HL-60/S4 treated with retinoic acid at 250 ng/mL for 4 days and 3 days (cell line): Measurements from ENCODE around the gene ELMO1.

Experiments
- in situ Hi-C: fragments of 300-500 bp; cut with MboI; formaldehyde crosslinking; loops from 2 replicates; pipeline ENCODE4 v1.7.0; 2022; ENCODE audit warnings: low sequenced_read_pairs

The ELMO1 gene

GRCh38 chr7:37410305-37411229 is 38.1 kb downstream of the ELMO1 start:
- in situ Hi-C loops, result no loop called here

GRCh38 chr7:37409461-37409860 is 39.2 kb downstream of the ELMO1 start:
- in situ Hi-C loops, result no loop called here

- in situ Hi-C loops, result no loop called here
Observed at GRCh38 chr7:37408291-37409228, 40.1 kb downstream of the ELMO1 start.

DNA sequence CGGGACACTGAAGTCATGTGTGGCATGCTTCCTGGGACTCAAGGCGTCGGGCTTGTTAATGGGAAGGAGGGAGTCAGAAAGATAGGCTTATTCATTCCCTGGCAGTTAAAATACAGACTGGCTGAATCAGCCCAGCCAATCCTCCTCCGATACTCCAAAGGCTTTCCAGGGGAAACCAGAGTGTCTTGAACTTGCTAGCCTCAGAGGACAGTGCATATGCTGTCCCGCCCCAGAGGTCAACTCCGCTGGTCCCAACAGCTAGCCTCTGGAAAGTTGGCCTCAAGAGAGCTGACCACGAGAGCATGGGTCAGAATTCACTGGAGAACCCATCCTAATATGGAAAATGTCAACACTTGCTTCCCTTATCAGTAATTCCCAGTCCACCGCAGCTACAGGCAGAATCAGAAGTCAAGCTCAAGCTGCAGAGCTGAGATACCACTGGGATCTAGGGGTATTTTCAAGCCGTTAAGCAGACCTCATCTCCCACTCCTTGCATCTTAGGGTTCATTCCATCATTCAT is 43.0 kb downstream of the ELMO1 start:
- in situ Hi-C loops, result no loop called here

DNA sequence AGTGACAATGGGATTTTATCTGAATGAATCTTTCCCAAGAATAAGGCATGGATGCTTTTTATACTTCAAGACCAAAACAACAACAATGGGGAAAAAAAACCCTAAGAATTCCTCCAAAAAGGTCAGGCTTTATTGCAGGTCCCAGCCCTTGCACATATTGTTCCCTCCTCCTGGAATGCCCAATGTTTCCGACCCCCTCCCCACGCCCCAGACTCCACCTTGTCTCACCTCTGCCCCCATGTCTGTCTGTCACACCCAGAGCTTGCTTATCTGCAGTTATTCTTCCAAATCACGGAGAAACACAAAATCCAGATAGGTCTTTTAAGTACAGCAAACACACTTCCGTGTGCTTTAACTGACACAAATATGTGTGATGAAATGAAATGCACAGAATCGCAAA is 43.5 kb downstream of the ELMO1 start:
- in situ Hi-C loops, result no loop called here

GRCh38 chr7:37399876-37400421 is 48.7 kb downstream of the ELMO1 start:
- in situ Hi-C loops, result no loop called here

GRCh38 chr7:37398403-37398802 is 50.3 kb downstream of the ELMO1 start:
- in situ Hi-C loops, result no loop called here

DNA sequence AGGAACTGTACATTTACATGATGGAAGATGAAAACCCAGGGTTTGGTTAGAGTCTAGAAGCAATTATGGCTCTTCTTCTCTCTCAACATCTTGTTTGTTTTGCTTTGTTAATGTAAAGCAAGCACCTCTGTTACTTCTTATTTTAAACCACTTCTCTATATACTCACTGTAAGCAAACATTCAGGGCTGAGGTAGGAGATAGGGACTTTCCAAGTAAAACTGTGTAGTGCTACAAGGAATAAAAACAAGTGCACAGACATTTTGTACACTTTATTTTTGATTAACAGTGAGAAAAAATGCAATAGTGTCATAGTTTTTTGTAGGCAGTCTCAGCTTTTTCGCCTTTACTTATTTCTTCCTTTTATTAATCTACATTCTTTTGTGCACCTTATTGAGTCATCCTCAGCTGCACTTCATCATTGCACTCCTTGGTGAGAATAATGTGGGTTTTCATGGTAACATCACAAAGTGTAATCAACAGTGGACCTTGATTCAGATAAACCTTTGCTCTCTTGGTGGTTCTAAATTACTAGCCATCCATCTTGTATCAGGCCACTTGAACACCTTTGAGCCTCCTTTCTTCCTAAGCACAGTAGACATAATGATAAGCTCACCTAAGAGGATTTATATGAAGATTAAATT is 52.9 kb downstream of the ELMO1 start:
- in situ Hi-C loops, result no loop called here

DNA sequence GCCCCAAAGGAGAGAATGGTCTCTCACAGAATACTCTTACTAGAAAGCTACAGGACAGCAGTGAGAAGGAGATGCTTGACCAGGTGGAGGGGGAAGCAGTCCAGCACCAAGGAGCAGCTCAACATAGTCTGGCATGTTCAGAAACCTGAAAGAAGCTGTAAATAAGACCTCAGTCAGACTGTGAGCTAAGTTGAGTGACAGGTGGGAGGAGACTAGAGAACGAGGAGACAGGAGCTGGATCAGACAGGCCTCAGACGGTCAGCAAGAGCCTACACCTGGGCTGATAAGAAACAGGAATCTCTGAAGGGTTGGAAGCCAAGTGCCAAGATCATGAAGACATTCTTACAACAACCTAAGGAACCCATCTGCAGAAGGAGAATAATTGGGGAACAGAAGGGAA is 54.5 kb downstream of the ELMO1 start:
- in situ Hi-C loops, result no loop called here

DNA sequence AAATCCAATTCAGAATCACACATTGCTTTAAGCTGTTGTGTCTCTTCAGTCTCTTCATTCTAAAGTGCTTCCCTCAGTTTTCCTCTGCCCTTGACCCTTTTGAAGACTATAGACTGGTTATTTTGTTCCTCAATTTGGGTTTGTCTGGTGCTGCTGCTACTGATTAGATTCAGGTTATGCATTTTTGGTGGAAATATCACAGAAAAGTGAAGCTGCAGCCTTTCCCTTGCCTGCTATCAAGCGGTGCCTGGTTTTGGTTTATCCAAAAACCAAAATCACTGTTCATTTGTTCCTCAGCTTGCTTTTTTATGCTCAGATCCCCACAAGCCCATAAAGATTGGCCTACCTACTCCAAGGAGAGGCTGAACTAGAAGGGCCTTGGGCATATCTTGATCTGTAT is 55.2 kb downstream of the ELMO1 start:
- in situ Hi-C loops, result no loop called here

GRCh38 chr7:37392673-37393017 is 56.0 kb downstream of the ELMO1 start:
- in situ Hi-C loops, result no loop called here

- in situ Hi-C loops, result no loop called here
Observed at GRCh38 chr7:37391791-37392672, 56.6 kb downstream of the ELMO1 start.

GRCh38 chr7:37390114-37390513 is 58.5 kb downstream of the ELMO1 start:
- in situ Hi-C loops, result no loop called here

- in situ Hi-C loops, result no loop called here
Observed at GRCh38 chr7:37388811-37389210, 59.9 kb downstream of the ELMO1 start.

GRCh38 chr7:37385787-37386186 is 62.9 kb downstream of the ELMO1 start:
- in situ Hi-C loops, result no loop called here

GRCh38 chr7:37382546-37383088 is 66.0 kb downstream of the ELMO1 start:
- in situ Hi-C loops, result no loop called here

DNA sequence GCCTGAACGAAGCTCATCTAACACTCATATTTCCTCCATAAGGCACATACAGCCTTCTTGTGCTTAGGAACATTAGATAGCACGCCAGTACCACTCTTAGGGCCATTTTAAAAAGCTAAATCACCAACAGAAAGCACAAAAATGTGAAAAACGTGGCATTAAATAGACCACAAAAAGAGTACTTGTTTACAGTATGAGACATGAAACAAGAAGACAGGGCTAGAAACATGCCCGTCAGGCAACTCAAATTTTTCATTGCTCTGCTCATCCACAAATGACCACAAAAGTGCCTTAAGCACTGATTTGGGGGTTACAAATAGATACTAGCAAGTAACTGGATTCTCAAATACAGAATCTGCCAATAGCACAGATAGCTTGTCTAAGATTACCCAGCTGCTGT is 67.8 kb downstream of the ELMO1 start:
- in situ Hi-C loops, result no loop called here

DNA sequence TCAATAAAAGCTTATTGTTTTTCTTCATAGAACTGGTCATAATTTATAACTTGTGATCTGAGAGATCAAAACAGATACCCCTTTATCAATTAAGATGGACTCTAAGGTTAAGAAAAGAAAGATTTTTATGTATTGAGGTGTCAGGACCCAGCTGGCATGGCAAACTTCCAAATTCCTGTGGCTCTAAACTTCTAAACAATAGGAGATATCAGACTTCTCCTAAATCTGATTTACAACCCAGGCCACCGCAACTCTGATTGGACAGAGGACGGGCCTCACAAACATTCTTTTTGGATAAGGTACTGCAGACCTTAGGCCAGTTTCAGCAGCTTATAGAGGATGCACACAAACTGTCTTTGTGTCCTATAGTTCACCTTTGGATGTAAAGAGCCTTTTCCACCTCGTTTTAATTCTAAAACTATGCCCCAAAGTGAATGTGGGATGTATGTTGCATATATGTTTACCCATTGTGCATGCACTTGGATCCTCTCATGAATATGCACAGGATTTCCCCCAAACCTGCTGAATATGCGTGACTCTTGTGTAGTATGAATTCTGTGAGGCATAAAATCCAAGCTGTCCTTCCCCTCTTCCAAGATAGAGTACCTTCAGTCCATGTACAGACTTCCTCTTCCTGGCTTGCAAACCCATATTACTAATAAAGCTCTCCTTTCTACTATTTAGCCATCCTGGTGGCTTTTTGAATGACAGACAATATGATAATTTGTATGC is 69.0 kb downstream of the ELMO1 start:
- in situ Hi-C loops, result no loop called here

DNA sequence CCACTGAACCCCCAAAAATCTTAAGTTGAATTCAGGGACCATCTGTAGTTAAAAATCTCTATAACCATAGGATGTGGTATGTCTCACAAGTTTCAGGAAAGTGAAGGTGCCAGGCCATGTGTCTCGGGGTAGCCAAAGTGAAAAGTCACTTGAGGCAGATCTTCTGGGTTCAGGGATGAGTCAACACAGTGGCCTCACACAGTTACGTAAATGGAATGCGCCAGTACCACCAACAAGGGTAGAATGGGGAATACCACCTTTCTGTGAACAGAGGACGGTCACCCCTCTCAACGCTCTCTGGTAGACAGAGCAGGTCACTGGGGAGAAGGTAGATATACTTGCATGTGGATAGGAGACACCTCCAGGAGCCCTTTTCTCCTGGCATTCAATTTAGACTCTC is 71.4 kb downstream of the ELMO1 start:
- in situ Hi-C loops, result no loop called here
